Fibroblast of the aortic adventitia (primary cell): ENCODE results near the gene MAD1L1. TPM values are rescaled to one million over a fixed set of nuclear protein-coding genes. Genes with fewer than 3 reads are reported as not detected.

Experiments
- DNase-seq: peaks from one replicate; pipeline ENCODE4 v3.0.0-alpha.2; 2010; ENCODE audit warnings: low read depth
- H3K4me3 ChIP-seq: 2 replicates; pipeline ENCODE4 v1.5.1; 2011; ENCODE audit warnings: low read depth, mild to moderate bottlenecking, control low read depth, low read length, moderate library complexity
- CTCF ChIP-seq: IDR thresholded peaks from 2 replicates; pipeline ENCODE4 v1.5.1; 2011; ENCODE audit warnings: mild to moderate bottlenecking, low read length, control low read depth, inconsistent platforms; ENCODE audit not compliant: insufficient read depth
- total RNA-seq: library from RNA; depleted of rRNA; stranded (reverse); fragments of >200 nt; gene quantifications from 2 replicates; pipeline ENCODE4 v1.2.3, GENCODE V29; 2012; ENCODE audit warnings: low replicate concordance

Gene MAD1L1
- total RNA-seq, 1 donor = 22.9 TPM

GRCh38 chr7:2152646-2153045 lies 80.1 kb downstream of the MAD1L1 start:
- no peak for DNase-seq
- no peak for TF ChIP-seq CTCF
- no peak overlapping the region for H3K4me3 ChIP-seq

- TF ChIP-seq CTCF = no peak
- no peak for DNase-seq
- H3K4me3 ChIP-seq = no peak overlapping the region
These were observed 80.7 kb downstream of the MAD1L1 start for GRCh38 chr7:2151801-2152612.

GRCh38 chr7:2151237-2151636 lies 81.5 kb downstream of the MAD1L1 start:
- no peak for TF ChIP-seq CTCF
- no peak overlapping the region for H3K4me3 ChIP-seq
- DNase-seq = no peak

GRCh38 chr7:2150445-2150815 lies 82.3 kb downstream of the MAD1L1 start:
- no peak for DNase-seq
- no peak overlapping the region for H3K4me3 ChIP-seq

GRCh38 chr7:2149672-2150444 lies 82.9 kb downstream of the MAD1L1 start:
- no peak overlapping the region for H3K4me3 ChIP-seq
- no peak for TF ChIP-seq CTCF
- DNase-seq = no peak

More at GRCh38 chr7:2150445-2150815, 82.3 kb downstream of the MAD1L1 start:
- TF ChIP-seq CTCF = no peak

- TF ChIP-seq CTCF = no peak
- no peak for DNase-seq
- H3K4me3 ChIP-seq = no peak overlapping the region
These were observed 83.9 kb downstream of the MAD1L1 start for GRCh38 chr7:2148814-2149213.
